ENCODE results near the gene BEGAIN. TPM values are rescaled to one million over a fixed set of nuclear protein-coding genes. Genes with fewer than 3 reads are reported as not detected.

BEGAIN gene
- total RNA-seq, 8 experiments from 2014 or later = 2.6 to 16.0 (median 3.8) TPM

DNA sequence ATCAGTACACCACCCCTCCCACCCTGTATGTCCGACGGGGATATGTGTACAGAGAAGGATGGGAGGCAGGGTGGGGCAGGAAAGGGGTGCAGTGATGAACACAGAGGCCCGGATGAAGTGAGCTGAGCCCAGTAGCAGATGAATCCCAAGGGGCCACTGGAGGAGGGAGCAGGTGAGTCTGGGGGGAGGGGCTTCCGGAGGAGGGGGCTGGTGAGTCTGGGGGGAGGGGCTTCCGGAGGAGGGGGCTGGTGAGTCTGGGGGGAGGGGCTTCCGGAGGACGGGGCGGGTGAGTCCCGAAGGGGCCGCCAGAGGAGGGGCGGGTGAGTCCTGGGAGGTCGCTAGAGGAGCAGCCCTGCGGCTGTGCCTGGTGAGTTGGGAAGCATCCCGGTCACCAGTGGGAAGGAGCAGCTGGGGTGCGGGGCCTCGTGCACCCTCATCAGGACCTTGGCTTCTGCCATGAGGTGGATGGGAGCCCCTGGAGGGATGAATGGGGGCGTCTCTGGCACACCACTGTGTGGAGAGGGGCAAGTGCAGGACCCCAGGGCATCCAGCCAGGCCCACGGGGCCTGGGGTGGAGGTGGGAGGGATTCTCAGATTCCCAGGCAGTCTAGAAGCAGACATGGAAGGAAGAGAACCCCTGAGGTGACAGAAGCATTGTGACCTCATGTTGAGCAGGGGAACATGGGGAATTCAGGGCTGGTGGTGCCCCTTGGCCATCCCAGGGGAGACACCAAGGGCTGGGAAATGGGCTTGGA is 14.0 kb downstream of the BEGAIN start:
- WGBS, 10 experiments = no CpG with 5 or more reads among the region's 18 CpGs
- in situ Hi-C loops (cut with MboI; ENCODE audit: low pct_unique_long_range_greater_than_20kb in 2 of 9, low sequenced_read_pairs in 9 of 9, unreplicated experiment in 9 of 9) = no loop called here
- Histone ChIP-seq H3K27ac (peak overlapping the region; percentile 58 to 86), H3K4me1 (replicated peaks in 1 of 2) (peaks cover 37 to 38% of the 10 kb centered on the region in 2 donors), H3K4me3 (no peak overlapping the region)
- ATAC-seq (replicated peaks in 6 of 8) = peak in 6 of 8 experiments; percentile 30 to 85 (median 83)

DNA sequence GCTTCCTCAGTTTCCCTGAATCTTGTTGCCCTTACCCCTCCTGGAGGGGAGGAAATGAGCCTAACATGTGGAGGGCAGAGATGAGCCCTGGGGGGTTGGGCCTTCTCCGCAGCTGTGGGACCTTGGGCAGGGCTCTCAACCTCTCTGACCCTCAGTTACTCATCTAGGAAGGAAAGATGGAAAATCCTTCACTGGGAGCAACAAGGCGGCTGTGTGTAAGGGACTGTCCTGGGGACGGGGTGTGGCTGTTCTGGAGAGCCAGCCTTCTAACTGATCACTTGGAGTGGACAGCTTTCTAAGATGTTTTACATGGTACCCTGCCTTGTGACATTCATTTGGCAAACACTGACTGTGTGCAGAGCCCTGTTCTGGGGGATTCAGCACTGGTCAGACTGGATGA is 14.7 kb downstream of the BEGAIN start:
- Histone ChIP-seq H3K4me3 (no peak overlapping the region), H3K4me1 (replicated peaks in 1 of 2) (peaks cover 41 to 42% of the 10 kb centered on the region in 2 donors), H3K27ac (peak overlapping the region; percentile 13 to 39)
- ATAC-seq (replicated peaks in 6 of 8) = peak in 2 of 8 experiments; percentile 51 to 84
- 0 to 86% (median 40%) methylated on average over 1 of the region's 3 CpGs; no CpG with 5 or more reads in 7 of the 10 experiments for WGBS, 10 experiments
- in situ Hi-C loops (cut with MboI; ENCODE audit: low pct_unique_long_range_greater_than_20kb in 2 of 9, low sequenced_read_pairs in 9 of 9, unreplicated experiment in 9 of 9) = no loop called here

DNA sequence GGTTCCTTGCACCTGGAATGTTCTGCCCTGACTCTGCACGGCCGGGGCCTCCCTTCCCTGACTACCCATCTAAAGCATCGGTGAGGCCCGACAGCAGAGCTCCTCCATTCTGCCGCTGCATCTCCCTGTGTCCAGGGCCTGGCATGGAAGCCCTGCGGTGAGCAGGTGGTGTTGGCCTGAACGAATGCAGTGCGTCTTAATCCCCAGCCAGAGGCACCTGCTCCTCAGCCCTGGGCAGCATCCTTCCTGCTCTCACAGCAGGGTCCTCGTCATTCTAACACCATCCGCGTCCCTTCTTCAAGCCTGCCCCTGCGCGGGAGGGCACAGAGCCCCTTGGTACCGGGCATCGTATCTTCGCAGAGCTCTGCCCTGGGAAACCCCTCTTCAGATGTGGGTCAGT is 15.4 kb downstream of the BEGAIN start:
- Histone ChIP-seq H3K4me1 (replicated peaks in 1 of 2) (peaks cover 41 to 46% of the 10 kb centered on the region in 2 donors), H3K27ac (peak overlapping the region in 1 of 2 donors; percentile 39), H3K4me3 (no peak overlapping the region)
- WGBS, 10 experiments = 40 to 89% (median 57%) methylated on average over 1 to 7 of the region's 16 CpGs; no CpG with 5 or more reads in 6 of the 10 experiments
- in situ Hi-C loops (cut with MboI; ENCODE audit: low pct_unique_long_range_greater_than_20kb in 2 of 9, low sequenced_read_pairs in 9 of 9, unreplicated experiment in 9 of 9) = no loop called here
- peak in 3 of 8 experiments; percentile 16 to 35 (median 16) for ATAC-seq (replicated peaks in 6 of 8)

DNA sequence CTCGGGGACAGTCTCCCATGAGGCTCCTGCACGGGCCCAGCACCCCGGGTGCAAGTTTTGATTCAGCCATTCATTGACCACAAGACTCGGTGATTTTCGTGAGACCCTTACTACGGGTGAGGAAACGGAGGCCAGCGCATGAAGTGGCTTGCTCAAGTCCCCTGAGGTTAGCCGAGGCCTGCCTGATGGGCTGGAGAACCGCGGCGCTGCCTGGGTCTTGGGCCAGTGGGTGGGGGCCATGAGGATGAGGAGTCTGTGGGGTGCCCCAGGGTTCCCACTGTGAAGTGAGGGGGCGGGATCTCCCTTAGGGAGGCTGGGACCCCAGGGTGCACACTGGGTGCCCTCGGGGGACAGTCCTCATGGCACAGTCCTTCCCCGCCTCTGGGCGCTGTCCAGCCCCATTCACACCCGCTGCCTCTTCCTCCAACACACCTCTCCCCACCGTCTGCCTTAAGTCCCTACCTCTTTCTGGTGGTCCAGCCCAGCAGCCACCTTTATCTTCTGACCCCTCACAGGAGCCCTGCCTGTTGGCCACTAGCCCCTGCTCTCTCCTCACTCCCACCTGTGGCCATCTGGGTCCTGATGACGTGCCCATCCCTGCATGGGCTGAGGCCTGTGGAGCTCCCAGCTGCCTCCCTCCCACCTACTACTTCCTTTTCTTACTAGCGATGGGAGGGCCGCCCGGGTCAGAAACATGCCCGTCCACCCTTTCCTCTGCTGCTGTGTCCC is 16.3 kb downstream of the BEGAIN start:
- ATAC-seq (replicated peaks in 6 of 8) = no peak
- Histone ChIP-seq H3K27ac (no peak overlapping the region), H3K4me3 (no peak overlapping the region), H3K4me1 (replicated peaks in 1 of 2) (peaks cover 41 to 46% of the 10 kb centered on the region in 2 donors)
- 3 to 83% (median 74%) methylated on average over 1 to 8 of the region's 23 CpGs; no CpG with 5 or more reads in 4 of the 10 experiments for WGBS, 10 experiments
- in situ Hi-C loops (cut with MboI; ENCODE audit: low pct_unique_long_range_greater_than_20kb in 2 of 9, low sequenced_read_pairs in 9 of 9, unreplicated experiment in 9 of 9) = no loop called here

DNA sequence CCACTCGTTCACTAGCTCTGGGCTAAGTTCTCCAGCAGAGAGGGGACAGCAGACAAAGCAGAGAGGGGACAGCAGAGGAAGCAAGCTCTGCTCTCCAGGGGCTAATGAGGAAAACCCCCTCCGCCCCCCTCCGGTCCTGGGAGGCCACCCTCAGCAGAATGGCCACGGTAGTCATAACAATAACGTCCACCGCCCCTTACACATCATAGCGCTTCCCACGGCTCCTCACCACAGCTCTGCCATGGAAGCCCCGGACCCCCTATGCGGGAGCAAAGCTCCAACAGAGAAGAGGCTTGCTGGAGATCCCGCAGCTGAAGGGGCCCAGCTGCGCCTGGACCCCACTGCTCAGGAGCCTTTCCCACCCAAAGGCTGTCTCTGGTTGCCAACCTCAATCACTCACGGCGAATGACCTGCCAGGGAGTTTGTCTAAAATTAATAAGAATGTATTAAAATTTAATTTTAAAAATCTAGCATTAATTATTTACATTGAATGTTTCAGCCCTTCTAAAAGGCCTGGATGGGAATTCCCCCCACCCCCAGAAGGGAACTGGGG is 17.4 kb downstream of the BEGAIN start:
- Histone ChIP-seq H3K4me1 (replicated peaks in 1 of 2) (peaks cover 41 to 46% of the 10 kb centered on the region in 2 donors), H3K27ac (no peak overlapping the region), H3K4me3 (peak overlapping the region in 1 of 5 donors; percentile 48)
- in situ Hi-C loops (cut with MboI; ENCODE audit: low pct_unique_long_range_greater_than_20kb in 2 of 9, low sequenced_read_pairs in 9 of 9, unreplicated experiment in 9 of 9) = no loop called here
- 20 to 83% (median 31%) methylated on average over 2 to 5 of the region's 14 CpGs; no CpG with 5 or more reads in 5 of the 10 experiments for whole genome bisulfite sequencing, 10 experiments
- ATAC-seq (replicated peaks in 6 of 8) = peak in 2 of 8 experiments; percentile 7

DNA sequence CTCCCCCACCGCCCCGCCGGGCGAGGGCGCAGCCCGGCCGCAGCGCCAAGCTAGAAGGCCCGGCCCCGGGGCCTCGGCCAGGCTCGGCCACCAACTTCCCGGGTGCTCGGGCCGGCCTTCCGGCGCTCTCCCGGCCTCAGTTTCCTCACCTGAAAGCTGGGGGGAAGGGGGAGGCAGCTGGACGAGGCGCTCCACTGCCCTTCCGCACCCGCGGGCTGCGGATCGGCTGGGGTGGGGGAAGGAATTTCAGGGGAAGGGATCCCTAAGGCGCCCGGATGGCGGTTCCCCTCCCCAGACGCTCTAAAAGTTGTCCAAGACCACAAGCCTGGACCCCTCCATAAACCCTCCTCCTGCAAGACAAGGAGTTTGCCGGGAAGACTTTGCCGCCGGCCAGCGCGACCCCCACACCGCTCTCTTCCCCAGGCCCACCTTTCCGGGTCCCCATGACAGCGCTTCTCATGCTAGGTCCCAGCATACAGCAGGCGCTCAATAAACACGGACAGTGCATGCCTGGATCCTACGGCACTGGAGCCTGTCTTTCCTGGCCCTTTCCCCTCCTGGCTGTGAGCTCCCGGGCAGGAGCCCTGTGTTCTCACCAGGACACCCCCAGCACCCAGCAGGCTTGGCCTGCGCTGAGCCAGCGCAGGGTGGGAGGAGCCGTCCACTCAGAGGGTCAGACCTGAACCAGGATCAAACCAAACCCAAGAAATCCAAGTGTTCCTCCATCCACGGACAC is 18.1 kb downstream of the BEGAIN start:
- peak in 5 of 8 experiments; percentile 2 to 25 (median 6) for ATAC-seq (replicated peaks in 6 of 8)

DNA sequence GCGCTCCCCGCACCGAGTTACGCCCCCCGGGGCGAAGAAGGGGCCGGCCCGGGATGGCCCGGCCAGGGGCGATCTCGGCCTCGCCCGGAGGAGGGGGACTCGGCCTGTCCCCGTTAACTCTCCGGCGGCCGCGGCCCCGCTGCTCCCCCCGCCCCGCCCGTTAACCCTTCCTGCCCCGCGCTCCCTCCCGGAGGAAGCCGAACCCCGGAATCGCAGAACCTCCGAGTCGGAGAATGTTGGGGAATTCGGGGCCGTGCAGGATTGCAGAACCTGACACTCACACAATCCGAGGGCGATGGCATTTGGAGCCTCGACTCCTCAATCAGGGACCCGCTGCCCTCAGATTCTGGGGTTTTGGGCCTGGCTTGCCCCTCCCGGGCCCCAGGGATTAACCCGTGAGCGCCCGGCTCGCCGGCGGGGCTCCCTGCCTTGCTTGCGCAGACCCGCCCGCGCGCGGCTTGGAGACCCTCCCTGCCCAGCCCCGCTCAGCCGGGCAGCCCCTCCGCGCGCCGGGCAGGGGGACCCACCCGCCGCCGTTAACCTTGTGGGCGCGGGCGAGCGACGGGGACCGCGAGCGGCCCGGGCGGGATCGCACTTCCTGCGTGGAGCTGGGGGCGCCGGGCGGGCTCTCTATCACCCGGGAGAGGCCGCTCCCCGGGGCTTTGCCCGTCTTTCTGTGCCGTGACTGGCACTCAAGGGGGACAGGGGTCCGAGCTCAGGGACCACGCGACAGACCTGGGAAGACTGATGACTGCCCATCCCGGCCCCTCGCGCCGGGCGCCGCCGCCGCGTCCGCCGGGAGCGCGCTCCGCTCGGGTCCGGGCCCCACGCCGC is 18.8 kb downstream of the BEGAIN start:
- WGBS, 10 experiments = 0 to 60% (median 0%) methylated on average over 1 to 5 of the region's 100 CpGs; no CpG with 5 or more reads in 7 of the 10 experiments
- peaks cover 30 to 38% of the 10 kb centered on the region in 2 donors for H3K4me1 ChIP-seq (replicated peaks in 1 of 2)
- ATAC-seq (replicated peaks in 6 of 8) = peak in 7 of 8 experiments; percentile 2 to 16 (median 7)
- in situ Hi-C loops (cut with MboI; ENCODE audit: low pct_unique_long_range_greater_than_20kb in 2 of 9, low sequenced_read_pairs in 9 of 9, unreplicated experiment in 9 of 9) = no loop called here
- H3K4me3 ChIP-seq = peak overlapping the region; percentile 31 to 48 (median 38)
- H3K27ac ChIP-seq = no peak overlapping the region

More for the DNA sequence above, 18.1 kb downstream of the BEGAIN start:
- H3K4me3 ChIP-seq = peak overlapping the region; percentile 31 to 48 (median 38)
- 0 to 31% (median 22%) methylated on average over 3 to 6 of the region's 45 CpGs; no CpG with 5 or more reads in 6 of the 10 experiments for WGBS, 10 experiments
- no peak overlapping the region for H3K27ac ChIP-seq
- peaks cover 38 to 46% of the 10 kb centered on the region in 2 donors for H3K4me1 ChIP-seq (replicated peaks in 1 of 2)
- in situ Hi-C loops (cut with MboI; ENCODE audit: low pct_unique_long_range_greater_than_20kb in 2 of 9, low sequenced_read_pairs in 9 of 9, unreplicated experiment in 9 of 9) = no loop called here

DNA sequence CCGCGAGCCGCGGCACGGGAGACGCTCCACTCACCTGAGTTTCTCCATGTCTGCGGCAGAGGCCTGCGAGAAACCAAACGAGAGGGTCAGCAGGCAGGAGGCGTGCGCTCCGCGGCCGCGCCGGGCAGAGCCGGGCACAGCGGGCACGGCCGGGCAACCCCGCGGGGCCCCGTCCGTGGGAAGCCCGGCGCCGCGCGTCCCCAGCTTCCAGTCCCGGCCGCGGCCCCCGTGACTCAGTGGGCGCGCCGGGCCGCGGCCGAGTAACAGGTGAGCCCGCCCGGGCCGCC is 19.4 kb downstream of the BEGAIN start:
- in situ Hi-C loops (cut with MboI; ENCODE audit: low pct_unique_long_range_greater_than_20kb in 2 of 9, low sequenced_read_pairs in 9 of 9, unreplicated experiment in 9 of 9) = no loop called here
- Histone ChIP-seq H3K4me1 (replicated peaks in 1 of 2) (peaks cover 27 to 34% of the 10 kb centered on the region in 2 donors), H3K4me3 (peak overlapping the region; percentile 31 to 48 (median 38)), H3K27ac (no peak overlapping the region)
- no CpG with 5 or more reads among the region's 42 CpGs for WGBS, 10 experiments
- peak in 7 of 8 experiments; percentile 5 to 30 (median 8) for ATAC-seq (replicated peaks in 6 of 8)

DNA sequence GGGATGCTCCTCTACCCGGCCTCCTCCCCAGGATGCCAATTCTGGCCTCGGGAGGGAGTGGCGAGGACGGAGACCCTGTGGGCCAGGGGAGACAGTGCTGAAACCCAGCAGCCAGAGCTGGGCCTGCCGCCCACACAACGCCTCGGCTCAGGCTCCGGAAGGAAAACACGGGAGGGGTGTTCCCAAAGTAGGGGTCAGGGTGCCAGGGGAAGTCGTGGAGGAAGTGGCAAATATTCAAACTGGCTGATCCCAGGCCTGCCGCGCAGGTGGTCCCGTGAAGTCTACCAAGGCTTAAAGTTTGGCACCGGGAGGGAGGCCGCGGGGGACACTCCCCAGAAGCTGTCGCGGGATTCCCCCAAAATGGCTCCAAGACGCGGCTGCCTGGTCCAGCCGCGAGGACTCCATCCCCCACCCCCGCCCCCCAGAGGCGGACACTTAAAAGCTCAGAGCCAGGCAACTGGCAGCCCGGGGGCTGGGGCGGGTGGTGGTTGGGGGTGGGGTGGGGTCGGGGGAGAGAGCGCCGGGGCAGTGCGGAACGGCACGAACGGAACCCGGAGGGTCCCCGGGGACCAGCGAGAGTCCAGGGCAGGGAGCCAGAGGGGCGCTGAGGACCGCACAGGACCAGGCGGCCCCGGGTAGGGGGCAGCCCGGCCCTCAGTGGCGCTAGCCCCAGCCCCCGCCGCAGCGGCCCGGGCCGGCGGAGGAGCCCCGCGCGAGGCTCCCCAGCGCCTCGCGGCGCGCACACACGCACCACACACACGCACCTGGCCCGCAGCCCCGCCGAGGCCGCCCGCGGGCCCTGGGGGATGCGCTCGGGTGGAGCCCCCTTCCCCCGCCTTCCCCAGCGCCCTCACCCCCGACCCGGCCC is 20.0 kb downstream of the BEGAIN start:
- WGBS, 10 experiments = 0 to 27% (median 20%) methylated on average over 1 to 8 of the region's 70 CpGs; no CpG with 5 or more reads in 5 of the 10 experiments
- H3K4me3 ChIP-seq = peak overlapping the region; percentile 31 to 48 (median 38)
- in situ Hi-C loops (cut with MboI; ENCODE audit: low pct_unique_long_range_greater_than_20kb in 2 of 9, low sequenced_read_pairs in 9 of 9, unreplicated experiment in 9 of 9) = no loop called here
- no peak overlapping the region for H3K27ac ChIP-seq
- peaks cover 21 to 28% of the 10 kb centered on the region in 2 donors for H3K4me1 ChIP-seq (replicated peaks in 1 of 2)
- peak in 7 of 8 experiments; percentile 11 to 31 (median 20) for ATAC-seq (replicated peaks in 6 of 8)

DNA sequence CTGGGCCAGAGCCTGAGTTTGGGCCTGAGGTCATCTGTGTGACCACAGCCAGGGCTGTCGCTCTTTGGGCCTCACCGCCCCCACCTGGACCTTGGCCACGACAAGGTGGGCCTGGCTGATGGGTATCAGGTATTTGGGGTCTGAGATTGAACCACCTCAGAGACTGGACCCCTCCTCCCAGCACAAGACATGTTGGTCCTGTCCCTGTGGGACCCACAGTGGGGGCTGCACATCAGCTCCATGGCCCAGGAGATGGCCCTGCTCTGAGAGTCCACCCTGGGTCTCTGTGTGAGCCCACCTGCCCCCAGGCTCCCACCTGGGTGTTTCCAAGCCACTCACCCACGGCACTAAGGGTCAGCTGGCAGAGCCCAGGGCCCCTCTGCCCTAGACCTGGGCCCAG is 20.6 kb downstream of the BEGAIN start:
- in situ Hi-C loops (cut with MboI; ENCODE audit: low pct_unique_long_range_greater_than_20kb in 2 of 9, low sequenced_read_pairs in 9 of 9, unreplicated experiment in 9 of 9) = no loop called here
- no peak for ATAC-seq (replicated peaks in 6 of 8)
- H3K27ac ChIP-seq = no peak overlapping the region
- 100% methylated on average over 1 of the region's 4 CpGs; no CpG with 5 or more reads in 9 of the 10 experiments for WGBS, 10 experiments
- peak overlapping the region in 1 of 5 donors; percentile 48 for H3K4me3 ChIP-seq
- H3K4me1 ChIP-seq (replicated peaks in 1 of 2) = peaks cover 20 to 26% of the 10 kb centered on the region in 2 donors

DNA sequence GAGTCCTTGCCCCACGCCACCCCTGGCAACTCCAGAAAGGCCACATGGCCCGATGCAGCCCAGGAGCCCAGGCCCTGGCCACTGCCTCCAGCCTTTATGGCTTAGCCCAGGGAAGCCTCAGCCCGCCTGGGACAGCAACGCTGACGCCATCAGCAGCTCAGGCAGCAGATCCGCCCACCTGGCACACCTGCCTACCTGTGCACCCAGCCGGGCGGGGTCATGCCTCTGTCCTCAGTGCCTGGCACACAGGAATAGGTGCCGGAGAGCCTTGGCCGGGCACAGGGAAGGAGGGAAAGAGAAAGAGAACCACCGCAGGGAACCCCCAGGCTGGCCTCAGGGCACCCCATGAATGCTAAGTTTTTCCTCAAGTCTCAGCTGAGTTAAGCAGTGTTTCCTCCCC is 21.1 kb downstream of the BEGAIN start:
- in situ Hi-C loops (cut with MboI; ENCODE audit: low pct_unique_long_range_greater_than_20kb in 2 of 9, low sequenced_read_pairs in 9 of 9, unreplicated experiment in 9 of 9) = no loop called here
- peaks cover 22 to 26% of the 10 kb centered on the region in 2 donors for H3K4me1 ChIP-seq (replicated peaks in 1 of 2)
- WGBS, 10 experiments = 80 to 87% methylated on average over 1 to 5 of the region's 11 CpGs; no CpG with 5 or more reads in 8 of the 10 experiments
- H3K4me3 ChIP-seq = no peak overlapping the region
- no peak for ATAC-seq (replicated peaks in 6 of 8)
- no peak overlapping the region for H3K27ac ChIP-seq
